NOMO-1 treated with DMSO at 0.1 percent for 48 hours (cell line): ENCODE results near the gene ERCC1.
A peak's percentile ranks its signal among the peaks of the same experiment; 100 is the strongest.

Source experiments
- DNase-seq: peaks from one replicate; lab custom pipeline; 2025; ENCODE audit not compliant: unreplicated experiment; lab: John Stamatoyannopoulos, UW

Gene ERCC1

GRCh38 chr19:45370410-45371204 is 53.1 kb downstream of the ERCC1 start, which contains the start of gene ERCC2:
TSS of gene ERCC2 (minus strand) at chr19:45370573. CDS start at chr19:45370540, 33 bp downstream.
- peak; percentile 97 for DNase-seq

DNA sequence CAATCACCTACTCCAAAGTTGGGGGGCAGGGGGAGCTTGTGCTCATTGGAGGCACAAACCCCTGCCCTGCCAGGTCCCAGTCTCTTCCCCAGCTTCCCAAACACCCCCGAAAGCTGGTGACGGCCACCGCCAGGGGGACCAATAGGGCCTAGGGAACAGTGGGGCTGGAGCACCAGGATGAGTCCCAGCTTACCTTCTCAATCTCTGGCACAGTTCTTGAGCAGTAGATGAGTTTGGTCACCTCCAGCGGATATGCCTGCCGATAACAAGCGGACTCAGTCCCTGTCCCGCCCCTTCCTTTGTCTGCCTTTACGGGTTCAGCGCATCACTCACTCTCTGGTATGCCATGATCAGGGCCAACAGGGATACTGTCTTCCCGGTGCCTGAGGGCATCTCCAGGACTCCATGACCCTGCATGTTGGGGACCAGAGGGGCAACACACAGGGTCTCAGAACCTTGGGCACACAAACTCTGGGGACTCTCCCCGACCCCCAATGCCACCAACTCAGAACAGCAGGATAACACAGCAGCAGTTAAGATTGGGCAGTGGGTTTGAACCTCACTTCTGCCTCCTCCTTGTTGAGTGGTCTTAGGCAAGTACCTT is 54.9 kb downstream of the ERCC1 start:
- no peak for DNase-seq

DNA sequence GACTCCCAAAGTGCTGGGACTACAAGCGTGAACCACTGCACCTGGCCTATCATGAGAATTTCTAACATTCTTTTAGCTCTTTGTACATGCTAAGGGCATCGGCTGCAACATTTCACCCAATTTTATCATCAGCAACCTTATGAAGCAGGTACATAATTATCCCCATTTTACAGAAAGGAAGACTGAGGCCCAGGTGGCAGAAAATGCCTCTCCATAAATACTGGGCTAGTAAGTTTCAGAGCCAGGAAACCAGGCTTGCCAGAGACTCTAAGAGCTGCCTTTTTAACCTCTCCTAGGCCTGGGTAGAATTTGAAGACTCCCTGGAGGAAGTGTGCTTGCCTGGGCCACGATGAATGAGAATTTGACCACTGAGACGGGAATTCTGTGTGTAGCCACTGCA is 55.6 kb downstream of the ERCC1 start:
- DNase-seq: no peak

DNA sequence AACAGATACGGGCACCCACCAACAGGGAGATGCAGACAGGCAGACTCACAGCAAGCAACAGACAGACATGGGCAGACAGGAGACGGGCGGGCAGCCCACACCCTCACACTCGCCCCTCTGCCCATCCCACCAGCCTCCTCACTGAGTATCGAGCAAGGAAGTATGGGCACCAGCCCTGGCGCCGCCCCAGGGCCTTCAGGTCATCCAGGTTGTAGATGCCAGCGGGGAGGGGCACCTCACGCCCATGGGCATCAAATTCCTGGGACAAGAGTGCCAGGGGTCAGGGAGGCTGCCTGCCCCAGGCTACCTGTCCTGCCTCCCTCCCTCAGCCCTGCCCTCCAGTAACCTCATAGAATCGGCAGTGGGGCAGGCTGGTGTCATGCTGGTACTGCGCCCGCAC is 59.0 kb downstream of the ERCC1 start:
- DNase-seq: no peak

DNA sequence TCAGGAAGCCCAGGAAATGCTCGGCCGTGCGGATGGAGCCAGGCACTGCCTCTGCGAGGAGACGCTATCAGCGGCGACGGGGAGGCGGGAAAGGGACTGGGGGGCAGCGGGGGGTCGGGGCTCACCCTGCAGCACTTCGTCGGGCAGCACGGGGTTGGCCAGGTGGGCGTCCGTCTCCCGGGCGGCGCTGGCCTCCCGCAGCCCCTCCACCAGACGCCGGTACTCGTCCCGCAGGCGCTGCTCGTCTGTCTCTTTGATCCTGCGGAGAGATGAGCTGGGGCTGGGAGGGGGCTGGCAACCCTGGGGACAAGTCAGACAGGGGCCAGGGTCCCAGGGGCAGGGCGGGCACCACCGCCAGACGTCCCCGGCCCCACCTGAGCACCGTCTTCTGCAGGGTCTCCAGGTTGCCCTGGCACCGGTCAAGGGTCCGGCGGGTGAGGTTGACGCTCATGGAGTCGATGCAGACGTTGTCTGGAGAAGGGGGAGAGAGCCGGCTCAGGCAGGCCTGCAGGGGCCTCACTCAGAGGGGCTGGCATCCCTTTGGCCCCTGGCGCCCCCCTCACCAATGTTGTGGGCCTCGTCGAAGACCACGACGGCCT is 59.8 kb downstream of the ERCC1 start:
- DNase-seq: no peak

- DNase-seq: no peak
These were observed 61.4 kb downstream of the ERCC1 start for GRCh38 chr19:45362291-45362690.

GRCh38 chr19:45361608-45362007 is 62.1 kb downstream of the ERCC1 start:
- no peak for DNase-seq

DNA sequence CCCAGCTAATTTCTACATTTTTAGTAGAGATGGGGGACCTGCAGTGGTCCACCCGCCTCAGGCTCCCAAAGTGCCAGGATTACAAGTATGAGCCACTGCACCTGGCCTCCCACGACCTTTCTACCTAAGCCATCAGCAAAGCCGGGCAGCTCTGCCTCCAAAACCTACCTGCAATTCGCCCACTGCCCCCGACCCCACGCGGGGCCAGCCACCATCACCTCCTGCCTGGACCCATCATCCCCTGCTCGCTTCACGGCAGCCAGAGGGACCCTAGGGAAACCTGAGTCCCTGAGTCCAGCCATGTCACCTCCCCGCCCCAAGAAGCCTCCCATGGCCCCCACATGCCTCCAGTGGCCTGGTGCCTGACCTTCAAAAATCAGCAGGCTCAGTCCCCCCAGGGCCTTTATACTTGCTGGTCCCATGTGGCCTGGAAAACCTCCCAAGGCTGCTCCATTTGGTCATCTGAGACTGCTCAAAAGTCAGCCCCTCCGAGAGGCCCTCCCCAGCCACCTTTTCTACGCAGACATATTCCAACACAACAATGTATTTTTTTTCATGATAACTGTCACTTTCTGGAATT is 65.4 kb downstream of the ERCC1 start:
- no peak for DNase-seq

DNA sequence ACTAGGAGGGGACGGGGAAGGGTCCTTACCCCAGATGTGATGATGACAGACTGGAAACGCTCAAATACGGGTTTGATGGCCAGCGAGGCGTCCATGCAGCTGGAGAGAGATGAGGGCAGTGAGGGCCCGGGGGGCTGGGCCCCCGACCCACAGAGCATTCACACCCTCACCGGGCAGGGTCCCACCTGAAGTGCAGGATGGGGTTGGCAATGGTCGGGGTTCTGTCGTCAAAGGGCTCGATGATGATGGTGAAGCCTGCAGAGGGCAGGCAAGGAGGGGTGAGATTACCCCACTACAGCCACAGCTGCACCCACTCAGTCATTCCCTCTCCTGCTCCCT is 66.3 kb downstream of the ERCC1 start:
- no peak for DNase-seq
